Dendritic cell treated with granulocyte-macrophage colony-stimulating factor and Interleukin-4, amounts not matched to agents 40 ng/mL and 50 ng/mL, for 4 days (primary cell): ENCODE measurements around the gene DNAJC17.

Experiments used
- H3K27ac Mint-ChIP-seq: one replicate; pipeline ENCODE4 v1.8.0; 2022; ENCODE audit warnings: mild to moderate bottlenecking, mixed read lengths
- H3K27me3 Mint-ChIP-seq: one replicate; pipeline ENCODE4 v1.8.0; 2022; ENCODE audit warnings: mild to moderate bottlenecking, mixed read lengths
- H3K36me3 Mint-ChIP-seq: one replicate; pipeline ENCODE4 v1.8.0; 2022; ENCODE audit warnings: low read depth, mixed read lengths
- H3K4me1 Mint-ChIP-seq: one replicate; pipeline ENCODE4 v1.8.0; 2022; ENCODE audit warnings: low read depth, mixed read lengths
- H3K4me3 Mint-ChIP-seq: one replicate; pipeline ENCODE4 v1.8.0; 2022; ENCODE audit warnings: mild to moderate bottlenecking, moderate library complexity, mixed read lengths
- H3K9me3 Mint-ChIP-seq: one replicate; pipeline ENCODE4 v1.8.0; 2022; ENCODE audit warnings: mixed read lengths
- intact Hi-C: fragments of 100-400 bp; cut with micrococcal nuclease; formaldehyde crosslinking; loops from one replicate; pipeline ENCODE4 v1.15.0; 2022

Gene DNAJC17

GRCh38 chr15:40763801-40764628 lies 43.3 kb downstream of the DNAJC17 start, which contains the start of gene GCHFR:
GCHFR (plus strand) TSS chr15:40764068; CDS start chr15:40764181, 113 bp downstream.
- peak within 1 kb of the TSS; percentile 80 for H3K27ac Mint-ChIP-seq

GRCh38 chr15:40762919-40763800 lies 44.1 kb downstream of the DNAJC17 start:
- H3K4me1 Mint-ChIP-seq = peaks cover 33% of the 10 kb centered on the region
- intact Hi-C loops = loop anchor here (1.0 to 10.0 kb wide), 2 partner anchors 8 to 198 kb away; partner anchors contain the start of genes CCDC32, RMDN3 and RPUSD2
- peaks cover 20% of the 10 kb centered on the region for H3K36me3 Mint-ChIP-seq
- H3K9me3 Mint-ChIP-seq = no peaks in the 10 kb centered on the region
- H3K27ac Mint-ChIP-seq = peak overlapping the region; percentile 80
- peak overlapping the region; percentile 77 for H3K4me3 Mint-ChIP-seq
- peaks cover 2% of the 10 kb centered on the region for H3K27me3 Mint-ChIP-seq

More at GRCh38 chr15:40763801-40764628, 43.3 kb downstream of the DNAJC17 start, which contains the start of gene GCHFR:
- H3K4me3 Mint-ChIP-seq = peak within 1 kb of the TSS; percentile 77
- H3K27me3 Mint-ChIP-seq = peaks cover 2% of the 10 kb centered on the region
- H3K36me3 Mint-ChIP-seq = peaks cover 28% of the 10 kb centered on the region
- H3K4me1 Mint-ChIP-seq = peaks cover 41% of the 10 kb centered on the region
- H3K9me3 Mint-ChIP-seq = no peaks in the 10 kb centered on the region
- intact Hi-C loops = loop anchor here (1.0 to 10.0 kb wide), 2 partner anchors 9 to 199 kb away; partner anchors contain the start of genes CCDC32, RMDN3 and RPUSD2

DNA sequence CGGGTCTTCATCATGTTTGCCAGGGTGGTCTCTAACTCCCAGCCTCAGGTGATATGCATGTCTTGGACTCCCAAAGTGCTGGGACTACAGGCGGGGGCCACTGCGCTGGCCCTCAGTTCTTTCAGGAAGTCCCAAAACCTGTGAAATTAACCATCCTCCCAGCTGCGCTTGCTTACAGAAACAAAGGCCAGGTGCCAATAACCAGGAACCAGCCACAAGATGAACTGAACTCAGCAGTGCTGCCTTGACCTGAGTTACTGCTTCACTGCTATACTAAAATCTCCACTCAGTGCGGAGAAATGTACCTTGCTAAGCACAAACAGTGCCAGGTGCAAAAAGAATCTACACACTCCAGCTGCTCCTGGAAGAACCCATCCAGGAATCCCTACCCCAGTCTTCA lies 47.3 kb downstream of the DNAJC17 start:
- peaks cover 4% of the 10 kb centered on the region for H3K27me3 Mint-ChIP-seq
- intact Hi-C loops = loop anchor here (10.0 kb wide), 1 partner anchor 195 kb away; the partner anchor contains the start of genes CCDC32 and RPUSD2

GRCh38 chr15:40756938-40757337 lies 50.3 kb downstream of the DNAJC17 start:
- Mint-ChIP-seq H3K4me3 (no peak overlapping the region), H3K27me3 (peaks cover 4% of the 10 kb centered on the region), H3K36me3 (peaks cover 25% of the 10 kb centered on the region), H3K27ac (no peak overlapping the region), H3K9me3 (no peaks in the 10 kb centered on the region), H3K4me1 (peaks cover 17% of the 10 kb centered on the region)
- intact Hi-C loops = no loop called here

More for the DNA sequence above, 47.3 kb downstream of the DNAJC17 start:
- Mint-ChIP-seq H3K4me1 (peaks cover 21% of the 10 kb centered on the region), H3K4me3 (no peak overlapping the region), H3K36me3 (peaks cover 6% of the 10 kb centered on the region), H3K9me3 (no peaks in the 10 kb centered on the region), H3K27ac (no peak overlapping the region)

GRCh38 chr15:40755812-40756208 lies 51.5 kb downstream of the DNAJC17 start:
- peaks cover 36% of the 10 kb centered on the region for H3K36me3 Mint-ChIP-seq
- peaks cover 4% of the 10 kb centered on the region for H3K27me3 Mint-ChIP-seq
- peak overlapping the region; percentile 98 for H3K4me3 Mint-ChIP-seq
- H3K9me3 Mint-ChIP-seq = no peaks in the 10 kb centered on the region
- intact Hi-C loops = loop anchor here (1.0 kb wide), 2 partner anchors 7 to 51 kb away; partner anchors contain the start of genes DNAJC17 and ZFYVE19
- H3K27ac Mint-ChIP-seq = peak overlapping the region; percentile 96
- H3K4me1 Mint-ChIP-seq = peaks cover 17% of the 10 kb centered on the region

DNA sequence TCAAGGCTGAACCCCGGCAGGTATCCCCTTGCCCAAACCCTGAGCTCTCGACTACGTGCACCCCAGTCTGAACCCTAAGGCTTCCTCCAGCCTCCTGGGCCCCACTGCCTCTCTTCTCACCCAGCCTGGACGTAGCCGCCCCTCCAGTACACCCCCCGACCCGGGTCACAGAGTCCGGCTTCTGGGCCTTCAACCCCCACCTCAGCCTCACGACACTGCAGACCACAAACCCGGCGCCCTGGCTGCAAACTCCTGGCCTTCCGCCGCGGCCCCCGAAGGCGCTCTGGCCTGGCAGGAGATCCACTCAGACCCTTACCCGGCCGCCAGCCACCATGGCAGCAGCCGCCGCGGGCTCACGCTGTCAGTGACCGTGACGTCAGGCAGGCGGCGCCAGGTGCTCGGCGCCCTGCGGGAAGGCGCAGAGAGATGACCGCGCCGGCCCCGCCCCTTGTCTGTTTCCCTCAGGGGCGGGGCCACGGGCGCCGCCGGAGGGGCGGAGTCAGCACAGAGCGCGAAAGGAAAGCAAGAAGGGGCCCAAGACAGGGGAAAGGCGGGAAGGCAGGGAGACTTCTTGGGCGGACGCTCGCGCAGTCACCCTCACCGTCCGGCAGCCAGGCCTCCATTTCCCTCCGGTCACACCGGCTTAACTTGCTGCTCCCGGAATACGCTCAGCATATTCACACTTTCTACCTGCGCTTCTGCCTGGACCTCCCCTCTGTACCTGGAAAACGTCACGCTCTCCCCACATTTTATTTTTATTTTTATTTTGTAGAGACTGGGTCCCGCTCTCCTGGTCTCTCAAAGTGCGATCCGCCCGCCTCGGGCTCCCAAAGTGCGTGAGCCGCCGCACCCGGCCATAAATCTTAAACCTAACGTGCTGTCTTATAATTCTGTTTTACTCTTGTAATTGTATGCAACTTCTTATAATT lies 52.1 kb downstream of the DNAJC17 start, which contains the start of gene RMDN3:
TSS of gene RMDN3 (minus strand) at position 372 of the 929 bp plus-strand sequence. CDS start 471 bp downstream, outside the sequence.
- H3K36me3 Mint-ChIP-seq = peaks cover 43% of the 10 kb centered on the region
- no peaks in the 10 kb centered on the region for H3K9me3 Mint-ChIP-seq
- peak within 1 kb of the TSS; percentile 96 for H3K27ac Mint-ChIP-seq
- intact Hi-C loops = loop anchor here (1.0 kb wide), 2 partner anchors 8 to 52 kb away; partner anchors contain the start of genes DNAJC17 and ZFYVE19
- peaks cover 17% of the 10 kb centered on the region for H3K4me1 Mint-ChIP-seq
- H3K4me3 Mint-ChIP-seq = peak within 1 kb of the TSS; percentile 98
- H3K27me3 Mint-ChIP-seq = peaks cover 2% of the 10 kb centered on the region

DNA sequence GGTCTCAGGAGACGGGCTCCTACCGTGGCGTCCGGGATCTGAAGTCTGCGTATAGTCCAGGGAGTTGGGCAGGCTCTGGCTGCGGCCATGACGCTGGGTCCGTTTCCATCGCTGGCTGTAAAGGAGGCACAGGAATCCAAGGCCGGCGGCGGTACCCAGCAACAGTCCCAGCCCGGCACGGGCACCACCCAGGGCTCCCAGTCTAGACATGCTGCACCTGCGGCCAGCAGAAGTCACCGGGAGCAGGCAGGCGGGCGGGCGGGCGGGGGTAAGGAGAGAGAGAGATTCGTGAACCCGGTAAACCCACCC lies 52.7 kb downstream of the DNAJC17 start:
- H3K27me3 Mint-ChIP-seq = peaks cover 2% of the 10 kb centered on the region
- peak overlapping the region; percentile 98 for H3K4me3 Mint-ChIP-seq
- H3K9me3 Mint-ChIP-seq = no peaks in the 10 kb centered on the region
- intact Hi-C loops = no loop called here
- H3K4me1 Mint-ChIP-seq = peaks cover 17% of the 10 kb centered on the region
- H3K36me3 Mint-ChIP-seq = peaks cover 49% of the 10 kb centered on the region
- peak overlapping the region; percentile 96 for H3K27ac Mint-ChIP-seq

DNA sequence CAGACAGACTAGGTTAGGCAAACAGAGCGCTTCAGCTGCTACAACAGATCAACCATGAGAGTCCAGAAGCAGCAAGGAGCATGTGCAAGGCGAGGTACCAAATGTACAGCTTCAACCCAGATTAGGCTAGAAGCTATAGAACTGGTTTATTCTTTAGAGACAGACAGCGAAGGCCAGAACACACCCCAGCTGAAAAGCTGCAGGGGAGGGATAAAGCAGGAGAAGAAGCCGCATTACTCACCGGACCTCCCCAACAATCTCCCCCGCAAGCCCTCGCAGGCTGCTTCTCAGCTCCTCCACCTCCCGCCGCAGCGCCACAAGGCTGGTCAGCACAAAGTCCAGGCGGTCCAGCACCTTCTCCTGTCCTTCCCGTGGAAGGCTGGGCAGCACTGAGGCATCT lies 55.5 kb downstream of the DNAJC17 start:
- Mint-ChIP-seq H3K9me3 (no peaks in the 10 kb centered on the region), H3K4me1 (peaks cover 26% of the 10 kb centered on the region), H3K36me3 (peaks cover 69% of the 10 kb centered on the region), H3K4me3 (no peak overlapping the region), H3K27me3 (peaks cover under 1% of the 10 kb centered on the region), H3K27ac (no peak overlapping the region)
- intact Hi-C loops = no loop called here

- Mint-ChIP-seq H3K36me3 (peaks cover 71% of the 10 kb centered on the region), H3K27me3 (no peaks in the 10 kb centered on the region), H3K27ac (no peak overlapping the region), H3K4me3 (no peak overlapping the region), H3K4me1 (peaks cover 30% of the 10 kb centered on the region), H3K9me3 (no peaks in the 10 kb centered on the region)
- intact Hi-C loops = no loop called here
Observed at GRCh38 chr15:40750885-40751284, 56.4 kb downstream of the DNAJC17 start.

GRCh38 chr15:40749151-40749630 lies 58.1 kb downstream of the DNAJC17 start:
- peaks cover 79% of the 10 kb centered on the region for H3K36me3 Mint-ChIP-seq
- H3K4me1 Mint-ChIP-seq = peaks cover 32% of the 10 kb centered on the region
- H3K9me3 Mint-ChIP-seq = no peaks in the 10 kb centered on the region
- intact Hi-C loops = loop anchor here (5.0 to 10.0 kb wide), 2 partner anchors 143 to 266 kb away; partner anchors contain the start of gene VPS18
- H3K27ac Mint-ChIP-seq = no peak overlapping the region
- H3K27me3 Mint-ChIP-seq = no peaks in the 10 kb centered on the region
- no peak overlapping the region for H3K4me3 Mint-ChIP-seq

GRCh38 chr15:40747685-40748631 lies 59.3 kb downstream of the DNAJC17 start:
- no peak overlapping the region for H3K27ac Mint-ChIP-seq
- peaks cover 85% of the 10 kb centered on the region for H3K36me3 Mint-ChIP-seq
- H3K27me3 Mint-ChIP-seq = no peaks in the 10 kb centered on the region
- H3K9me3 Mint-ChIP-seq = no peaks in the 10 kb centered on the region
- H3K4me3 Mint-ChIP-seq = no peak overlapping the region
- H3K4me1 Mint-ChIP-seq = peaks cover 23% of the 10 kb centered on the region
- intact Hi-C loops = loop anchor here (5.0 to 10.0 kb wide), 2 partner anchors 144 to 267 kb away; partner anchors contain the start of gene VPS18
